A673 (cell line): ENCODE results near the gene OR4E2.

Experiments used
- EZH2 ChIP-seq: fragments of 200-600 bp; sonication (generic); IDR thresholded peaks from 2 replicates; pipeline ENCODE4 v1.6.1; 2017; ENCODE audit warnings: borderline replicate concordance, low read depth, mild to moderate bottlenecking, mixed read lengths, antibody characterized with exemption, low read length; ENCODE audit not compliant: poor library complexity, severe bottlenecking
- TF ChIP-seq, protein P1 (sequence below): fragments of 300-800, 200-600 bp; sonication (generic); conservative IDR thresholded peaks from 2 replicates; pipeline ENCODE4 v1.5.1; 2017; ENCODE audit warnings: low read depth, mild to moderate bottlenecking, antibody characterized with exemption, low read length, moderate library complexity, mixed read lengths

DNA sequence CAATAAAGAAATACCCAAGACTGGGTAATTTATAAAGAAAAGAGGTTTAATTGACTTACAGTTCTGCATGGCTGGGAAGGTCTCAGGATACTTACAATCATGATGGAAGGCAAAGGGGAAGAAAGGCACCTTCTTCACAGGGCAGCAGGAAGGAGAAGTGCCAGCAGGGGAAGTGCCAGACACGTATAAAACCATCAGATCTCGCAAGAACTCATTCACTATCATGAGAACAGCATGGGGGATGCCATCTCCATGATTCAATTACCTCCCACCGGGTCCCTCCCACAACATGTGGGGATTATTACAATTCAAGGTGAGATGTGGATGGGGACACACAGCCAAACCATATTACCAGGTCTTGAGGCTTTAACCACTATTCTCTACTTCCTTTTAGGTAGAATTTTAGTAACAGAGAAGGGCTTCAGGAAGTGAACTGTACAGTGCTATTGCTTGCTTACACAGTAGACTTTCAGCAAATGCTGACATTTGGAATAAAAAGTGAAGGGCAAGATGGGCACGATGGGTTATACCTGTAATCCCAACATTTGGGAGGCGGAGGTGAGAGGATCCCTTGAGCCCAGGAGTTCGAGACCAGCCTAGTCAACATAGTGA, 60.8 kb downstream of the OR4E2 start:
- TF ChIP-seq, protein P1, sequence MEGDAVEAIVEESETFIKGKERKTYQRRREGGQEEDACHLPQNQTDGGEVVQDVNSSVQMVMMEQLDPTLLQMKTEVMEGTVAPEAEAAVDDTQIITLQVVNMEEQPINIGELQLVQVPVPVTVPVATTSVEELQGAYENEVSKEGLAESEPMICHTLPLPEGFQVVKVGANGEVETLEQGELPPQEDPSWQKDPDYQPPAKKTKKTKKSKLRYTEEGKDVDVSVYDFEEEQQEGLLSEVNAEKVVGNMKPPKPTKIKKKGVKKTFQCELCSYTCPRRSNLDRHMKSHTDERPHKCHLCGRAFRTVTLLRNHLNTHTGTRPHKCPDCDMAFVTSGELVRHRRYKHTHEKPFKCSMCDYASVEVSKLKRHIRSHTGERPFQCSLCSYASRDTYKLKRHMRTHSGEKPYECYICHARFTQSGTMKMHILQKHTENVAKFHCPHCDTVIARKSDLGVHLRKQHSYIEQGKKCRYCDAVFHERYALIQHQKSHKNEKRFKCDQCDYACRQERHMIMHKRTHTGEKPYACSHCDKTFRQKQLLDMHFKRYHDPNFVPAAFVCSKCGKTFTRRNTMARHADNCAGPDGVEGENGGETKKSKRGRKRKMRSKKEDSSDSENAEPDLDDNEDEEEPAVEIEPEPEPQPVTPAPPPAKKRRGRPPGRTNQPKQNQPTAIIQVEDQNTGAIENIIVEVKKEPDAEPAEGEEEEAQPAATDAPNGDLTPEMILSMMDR, result no peak
- TF ChIP-seq EZH2, result no peak
